Stimulated activated CD4-positive, alpha-beta T cell treated with anti-CD3 and anti-CD28 coated beads, Interleukin-12 subunit alpha, Interleukin-12 subunit beta, amount 100 ng/mL, for 4 hours (primary cell): ENCODE data around the gene CRISPLD2.
"Not testable (repeated sequence)": the region's sequence is repeated elsewhere in the genome, so short reads cannot be mapped to it uniquely, and the experiment has no call there.

Experiments used
- DNase-seq: peaks from one replicate; pipeline ENCODE4 v3.0.0-alpha.2; 2020

The CRISPLD2 gene

GRCh38 chr16:84842516-84843148 is 22.8 kb downstream of the CRISPLD2 start:
- DNase-seq: no peak

GRCh38 chr16:84843149-84844048 is 23.6 kb downstream of the CRISPLD2 start:
- DNase-seq: no peak

- DNase-seq: no peak
Measured at GRCh38 chr16:84844049-84844350, 24.2 kb downstream of the CRISPLD2 start.

DNA sequence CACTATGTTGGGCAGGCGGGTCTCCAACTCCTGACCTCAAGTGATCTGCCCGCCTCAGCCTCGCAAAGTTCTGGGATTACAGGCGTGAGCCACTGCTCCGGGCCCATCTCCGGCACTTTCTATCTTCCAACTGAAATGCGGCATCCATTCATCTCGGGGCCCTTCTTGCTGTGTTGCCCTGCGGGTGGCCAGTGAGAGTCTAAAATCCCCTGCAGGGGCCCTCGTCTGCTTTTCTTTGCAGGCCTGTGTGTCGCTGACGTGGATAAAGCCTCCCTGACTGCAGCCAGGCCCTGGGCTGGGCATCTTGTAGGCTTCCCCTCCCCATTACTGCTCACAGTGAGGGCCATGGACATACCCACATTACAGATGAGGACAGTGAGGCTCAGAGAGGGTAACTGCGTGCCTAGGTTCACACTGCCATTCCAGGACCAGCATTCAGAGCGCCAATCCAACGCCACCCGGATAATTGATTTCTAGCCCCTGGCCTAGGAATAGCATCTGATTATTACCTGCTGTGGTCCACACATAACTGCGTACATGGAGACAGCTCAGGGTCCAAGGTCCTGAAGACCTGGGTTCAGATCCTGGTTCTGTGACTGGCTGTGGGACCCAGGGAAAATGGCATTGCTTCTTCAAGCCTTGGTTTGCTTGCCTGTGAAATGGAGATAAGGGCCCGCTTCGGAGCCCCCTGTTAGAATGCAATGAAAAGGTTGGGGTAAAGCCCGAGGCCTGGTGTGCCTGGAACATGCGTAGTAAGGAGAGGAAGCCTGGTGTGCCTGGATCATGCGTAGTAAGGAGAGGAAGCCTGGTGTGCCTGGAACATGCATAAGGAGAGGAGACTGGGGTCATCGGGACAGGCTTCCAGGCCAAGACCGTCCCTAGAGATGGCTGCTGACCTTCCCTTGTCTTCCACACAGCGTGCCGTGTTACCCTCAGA is 25.0 kb downstream of the CRISPLD2 start:
- no peak for DNase-seq

GRCh38 chr16:84845496-84846002 is 25.8 kb downstream of the CRISPLD2 start:
- DNase-seq: no peak

DNA sequence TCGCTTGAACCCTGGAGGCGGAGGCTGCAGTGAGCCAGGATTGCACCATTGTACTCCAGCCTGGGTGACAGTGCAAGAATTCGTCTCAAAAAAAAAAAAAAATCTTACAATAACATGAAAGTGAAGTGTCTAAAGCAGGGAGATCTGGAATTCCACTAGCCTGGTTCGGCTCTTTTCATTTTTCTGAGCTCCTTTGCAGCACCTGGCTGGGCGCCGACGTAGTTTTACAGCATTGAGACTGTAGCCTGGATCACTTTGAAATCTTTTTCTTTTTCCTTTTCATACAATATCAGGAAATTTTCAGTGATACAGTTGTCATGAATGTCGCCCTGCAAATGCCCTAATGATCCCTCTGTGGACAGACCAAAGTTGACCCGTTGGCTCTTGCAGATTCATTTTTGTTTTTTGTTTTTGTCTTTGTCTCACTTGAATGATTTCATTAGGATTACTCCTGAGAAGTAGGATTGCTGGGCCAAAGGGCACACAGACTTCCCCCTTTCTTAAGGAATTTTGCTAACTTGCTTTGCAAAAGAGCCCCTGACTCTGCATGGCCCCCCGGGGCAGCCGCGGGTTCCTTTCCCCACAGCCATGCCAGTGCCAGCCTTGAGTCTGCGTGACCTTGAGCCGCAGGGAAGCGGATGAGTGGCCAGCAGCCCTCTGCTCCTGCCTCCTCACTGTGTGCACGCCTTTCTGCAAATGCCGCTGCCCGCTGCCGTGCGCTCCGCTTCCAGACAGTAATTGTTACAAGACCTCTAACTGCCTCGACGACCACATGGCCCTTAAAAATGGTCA is 28.0 kb downstream of the CRISPLD2 start:
- DNase-seq: no peak

DNA sequence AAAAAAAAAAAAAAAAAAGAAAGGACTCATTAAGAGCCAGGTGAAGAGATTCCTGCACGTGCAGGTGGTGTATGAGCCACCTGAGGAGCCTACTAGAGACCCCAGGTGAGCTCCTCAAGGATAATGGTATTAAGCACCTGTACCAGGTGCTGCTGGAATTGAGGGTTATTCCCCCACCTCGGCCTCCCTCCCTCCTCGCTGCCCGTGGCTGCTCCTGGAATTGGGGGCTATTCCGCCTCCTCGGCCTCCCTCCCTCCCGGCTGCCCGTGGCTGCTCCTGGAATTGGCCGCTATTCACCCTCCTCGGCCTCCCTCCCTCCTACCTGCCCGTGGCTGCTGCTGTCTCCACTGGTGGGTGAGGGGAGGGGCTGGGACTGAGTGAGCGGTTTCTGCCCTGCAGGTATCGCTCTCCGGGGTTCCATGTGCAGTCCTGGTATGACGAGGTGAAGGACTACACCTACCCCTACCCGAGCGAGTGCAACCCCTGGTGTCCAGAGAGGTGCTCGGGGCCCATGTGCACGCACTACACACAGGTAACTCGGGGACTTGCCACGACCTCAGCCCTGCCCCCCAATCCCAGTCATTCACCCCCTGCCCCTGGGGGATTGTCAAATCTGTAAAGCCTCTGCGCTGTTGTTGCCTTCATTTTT is 29.3 kb downstream of the CRISPLD2 start:
- no peak for DNase-seq

DNA sequence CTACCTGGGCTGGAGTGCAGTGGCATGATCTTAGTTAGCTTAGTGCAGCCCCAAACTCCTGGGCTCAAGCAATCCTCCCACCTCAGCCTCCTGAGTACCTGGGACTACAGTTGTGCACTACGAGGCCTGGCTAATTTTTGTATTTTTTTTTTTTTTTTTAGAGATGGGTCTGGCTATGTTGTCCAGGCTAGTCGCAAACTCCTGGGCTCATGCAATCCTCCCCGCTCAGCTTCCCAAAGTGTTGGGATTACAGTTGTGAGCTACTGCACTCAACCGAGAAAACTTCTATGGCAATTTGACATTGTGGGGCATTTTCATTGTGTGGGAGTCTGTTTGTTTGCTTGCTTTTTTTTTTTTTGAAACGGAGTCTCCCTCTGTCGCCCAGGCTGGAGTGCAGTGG is 30.0 kb downstream of the CRISPLD2 start:
- no peak for DNase-seq

DNA sequence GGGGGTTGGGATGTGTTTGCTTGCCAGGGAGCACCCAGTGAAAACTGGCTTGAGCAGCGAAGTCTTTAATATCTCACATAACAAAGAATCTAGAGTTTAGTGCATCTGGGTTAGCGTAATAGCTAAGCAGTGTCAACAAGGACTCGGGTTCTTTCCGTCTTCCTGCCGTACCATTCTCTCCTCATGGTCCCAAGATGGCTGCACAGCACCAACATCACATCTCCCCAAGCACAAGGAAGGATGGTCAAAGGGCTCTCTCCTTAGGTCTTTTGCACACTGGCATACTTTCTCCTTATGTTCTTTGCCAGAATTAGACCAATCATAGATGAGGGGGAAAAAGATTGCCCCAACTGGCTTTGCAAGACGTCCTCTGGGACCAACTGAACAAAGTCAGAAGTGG is 30.9 kb downstream of the CRISPLD2 start:
- DNase-seq: no peak

- DNase-seq: no peak
Measured at GRCh38 chr16:84851192-84852127, 31.7 kb downstream of the CRISPLD2 start.

- DNase-seq: no peak
Measured at GRCh38 chr16:84853534-84853933, 33.7 kb downstream of the CRISPLD2 start.

GRCh38 chr16:84854759-84855158 is 35.0 kb downstream of the CRISPLD2 start:
- no peak for DNase-seq

GRCh38 chr16:84855435-84856202 is 35.8 kb downstream of the CRISPLD2 start:
- DNase-seq: not testable (repeated sequence)

- not testable (repeated sequence) for DNase-seq
Measured at GRCh38 chr16:84856203-84856581, 36.4 kb downstream of the CRISPLD2 start.

- DNase-seq: not testable (repeated sequence)
Measured at GRCh38 chr16:84856811-84857210, 37.0 kb downstream of the CRISPLD2 start.

DNA sequence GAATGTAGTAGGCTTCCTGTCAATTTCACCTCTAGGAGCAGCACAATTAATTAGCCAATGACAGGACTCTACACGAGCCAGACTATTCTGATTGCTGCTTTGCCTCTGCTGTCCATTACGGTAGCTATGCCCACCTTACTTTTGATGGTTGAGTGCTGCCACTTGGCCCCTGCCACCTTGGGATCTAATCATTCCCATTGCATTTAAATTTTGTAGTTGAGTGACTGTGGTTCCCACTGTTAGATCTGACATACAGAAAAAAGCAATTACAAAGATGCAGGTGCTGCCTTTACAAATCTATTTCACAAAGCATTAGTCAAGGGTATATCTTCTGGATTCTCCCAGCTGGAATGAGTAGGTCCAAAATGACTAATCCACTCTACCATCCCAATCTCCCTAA is 39.9 kb downstream of the CRISPLD2 start:
- DNase-seq: no peak

DNA sequence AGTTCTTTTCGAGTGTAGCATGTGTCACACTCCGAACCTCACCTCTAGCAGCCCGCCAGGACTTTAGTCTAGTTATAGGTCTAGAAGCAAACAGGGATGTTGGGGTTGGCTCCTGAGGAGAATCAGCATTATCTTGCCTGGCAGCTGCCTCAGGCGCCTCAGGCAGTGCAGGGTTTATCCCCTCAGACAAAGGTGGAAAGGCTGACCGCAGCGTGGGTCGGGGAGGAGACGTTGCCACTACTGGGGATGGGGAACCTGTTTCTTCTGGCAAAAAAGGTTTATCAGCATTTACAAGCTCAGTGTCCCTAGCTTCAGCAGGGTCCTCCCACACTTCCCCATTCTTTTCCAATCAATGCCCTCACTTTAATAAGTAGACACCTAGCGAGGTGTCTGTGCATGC is 40.6 kb downstream of the CRISPLD2 start:
- DNase-seq: no peak

DNA sequence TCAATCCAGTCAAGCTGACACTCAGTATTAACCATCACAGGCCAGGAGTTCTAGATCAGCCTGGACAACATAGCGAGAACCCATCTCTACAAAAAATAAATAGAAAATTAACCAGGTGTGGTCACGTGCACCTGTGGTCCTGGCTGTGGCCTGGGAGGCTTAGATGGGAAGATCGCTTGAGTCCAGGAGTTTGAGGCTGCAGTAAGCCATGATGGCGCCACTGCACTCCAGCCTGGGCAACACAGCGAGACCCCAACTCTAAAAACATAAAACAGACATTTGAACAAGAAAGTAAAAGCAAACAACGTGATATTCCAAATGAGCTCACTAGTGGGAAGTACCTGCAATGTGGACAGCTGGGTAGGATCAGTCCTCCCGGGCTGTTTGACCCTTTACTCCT is 41.9 kb downstream of the CRISPLD2 start:
- no peak for DNase-seq

DNA sequence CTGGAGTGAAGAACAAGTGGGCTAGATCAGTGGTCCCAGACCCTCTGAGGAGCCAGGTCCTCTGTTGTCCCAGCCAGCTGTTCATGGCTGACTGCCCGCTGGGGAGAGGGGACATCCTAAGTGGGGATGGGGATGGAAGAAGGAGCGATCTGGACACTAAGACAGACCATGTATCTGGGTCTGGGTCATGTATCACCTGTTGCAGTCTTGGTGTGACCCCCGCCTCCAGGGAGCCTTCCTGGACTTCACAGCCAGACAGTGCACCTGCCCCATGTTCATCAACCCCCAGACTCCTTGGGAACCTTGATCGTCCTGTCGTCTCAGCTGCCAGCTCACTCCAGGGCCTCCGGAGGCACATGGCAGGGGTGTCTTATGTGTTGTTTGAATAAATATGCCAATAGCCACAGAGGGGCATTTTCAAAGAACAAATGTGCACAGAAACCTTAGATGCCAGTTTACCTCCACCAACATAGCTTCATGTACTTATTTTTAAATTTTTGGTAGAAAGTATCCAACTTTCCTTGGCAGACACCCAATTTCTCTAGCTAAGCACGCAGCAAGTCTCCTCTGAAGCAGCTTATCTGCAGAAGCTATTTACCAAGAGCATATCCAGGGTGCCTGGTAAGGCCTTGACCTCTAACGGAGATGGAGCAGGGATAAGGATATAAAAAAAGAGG is 43.2 kb downstream of the CRISPLD2 start:
- no peak for DNase-seq
